HL-60 (cell line): Measurements from ENCODE around the gene STAMBP.
A peak's percentile ranks its signal among the peaks of the same experiment; 100 is the strongest.

Experiments used
- DNase-seq, 2 experiments: peaks; one replicate each; pipeline ENCODE4 v3.0.0-alpha.2; 2010 to 2020; ENCODE audit warnings: low read depth in 1 of 2, low spot score in 1 of 2
- H3K27ac ChIP-seq: fragments of 250-450 bp; sonication (Bioruptor Pico); replicated peaks from 2 replicates; pipeline ENCODE4 v1.5.1; 2020; ENCODE audit warnings: mild to moderate bottlenecking, moderate library complexity
- H3K27me3 ChIP-seq: fragments of 250-450 bp; sonication (Bioruptor Pico); 2 replicates; pipeline ENCODE4 v1.5.1; 2021; ENCODE audit warnings: mild to moderate bottlenecking, moderate library complexity; ENCODE audit not compliant: insufficient read depth, poor library complexity, severe bottlenecking
- H3K4me3 ChIP-seq: replicated peaks from 2 replicates; pipeline ENCODE4 v1.5.1; 2011; ENCODE audit warnings: mild to moderate bottlenecking, control low read depth, low read length; ENCODE audit not compliant: insufficient read depth
- GABPA ChIP-seq: IDR thresholded peaks from 2 replicates; pipeline ENCODE4 v1.6.1; 2012; ENCODE audit warnings: low read depth
- POLR2AphosphoS5 ChIP-seq: IDR thresholded peaks from 2 replicates; pipeline ENCODE4 v1.6.1; 2012; ENCODE audit warnings: low read depth
- SPI1 ChIP-seq: IDR thresholded peaks from 2 replicates; pipeline ENCODE4 v1.6.1; 2012; ENCODE audit warnings: low read depth, mild to moderate bottlenecking, borderline replicate concordance
- TF ChIP-seq, protein P1 (sequence below): IDR thresholded peaks from one replicate; pipeline ENCODE4 v1.5.1; 2011; ENCODE audit warnings: low read length, control low read depth, inconsistent platforms; ENCODE audit not compliant: insufficient read depth
- TF ChIP-seq, protein P2 (sequence below): IDR thresholded peaks from 2 replicates; pipeline ENCODE4 v1.6.1; 2012; ENCODE audit warnings: low read depth; ENCODE audit not compliant: insufficient replicate concordance

Gene STAMBP

GRCh38 chr2:73836141-73836943 is 7.6 kb downstream of the STAMBP start:
- peak overlapping the region; percentile 38; the same call in 1 of the 2 replicates for H3K27ac ChIP-seq
- TF ChIP-seq, protein P1, sequence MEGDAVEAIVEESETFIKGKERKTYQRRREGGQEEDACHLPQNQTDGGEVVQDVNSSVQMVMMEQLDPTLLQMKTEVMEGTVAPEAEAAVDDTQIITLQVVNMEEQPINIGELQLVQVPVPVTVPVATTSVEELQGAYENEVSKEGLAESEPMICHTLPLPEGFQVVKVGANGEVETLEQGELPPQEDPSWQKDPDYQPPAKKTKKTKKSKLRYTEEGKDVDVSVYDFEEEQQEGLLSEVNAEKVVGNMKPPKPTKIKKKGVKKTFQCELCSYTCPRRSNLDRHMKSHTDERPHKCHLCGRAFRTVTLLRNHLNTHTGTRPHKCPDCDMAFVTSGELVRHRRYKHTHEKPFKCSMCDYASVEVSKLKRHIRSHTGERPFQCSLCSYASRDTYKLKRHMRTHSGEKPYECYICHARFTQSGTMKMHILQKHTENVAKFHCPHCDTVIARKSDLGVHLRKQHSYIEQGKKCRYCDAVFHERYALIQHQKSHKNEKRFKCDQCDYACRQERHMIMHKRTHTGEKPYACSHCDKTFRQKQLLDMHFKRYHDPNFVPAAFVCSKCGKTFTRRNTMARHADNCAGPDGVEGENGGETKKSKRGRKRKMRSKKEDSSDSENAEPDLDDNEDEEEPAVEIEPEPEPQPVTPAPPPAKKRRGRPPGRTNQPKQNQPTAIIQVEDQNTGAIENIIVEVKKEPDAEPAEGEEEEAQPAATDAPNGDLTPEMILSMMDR, result no peak
- TF ChIP-seq, protein P2, sequence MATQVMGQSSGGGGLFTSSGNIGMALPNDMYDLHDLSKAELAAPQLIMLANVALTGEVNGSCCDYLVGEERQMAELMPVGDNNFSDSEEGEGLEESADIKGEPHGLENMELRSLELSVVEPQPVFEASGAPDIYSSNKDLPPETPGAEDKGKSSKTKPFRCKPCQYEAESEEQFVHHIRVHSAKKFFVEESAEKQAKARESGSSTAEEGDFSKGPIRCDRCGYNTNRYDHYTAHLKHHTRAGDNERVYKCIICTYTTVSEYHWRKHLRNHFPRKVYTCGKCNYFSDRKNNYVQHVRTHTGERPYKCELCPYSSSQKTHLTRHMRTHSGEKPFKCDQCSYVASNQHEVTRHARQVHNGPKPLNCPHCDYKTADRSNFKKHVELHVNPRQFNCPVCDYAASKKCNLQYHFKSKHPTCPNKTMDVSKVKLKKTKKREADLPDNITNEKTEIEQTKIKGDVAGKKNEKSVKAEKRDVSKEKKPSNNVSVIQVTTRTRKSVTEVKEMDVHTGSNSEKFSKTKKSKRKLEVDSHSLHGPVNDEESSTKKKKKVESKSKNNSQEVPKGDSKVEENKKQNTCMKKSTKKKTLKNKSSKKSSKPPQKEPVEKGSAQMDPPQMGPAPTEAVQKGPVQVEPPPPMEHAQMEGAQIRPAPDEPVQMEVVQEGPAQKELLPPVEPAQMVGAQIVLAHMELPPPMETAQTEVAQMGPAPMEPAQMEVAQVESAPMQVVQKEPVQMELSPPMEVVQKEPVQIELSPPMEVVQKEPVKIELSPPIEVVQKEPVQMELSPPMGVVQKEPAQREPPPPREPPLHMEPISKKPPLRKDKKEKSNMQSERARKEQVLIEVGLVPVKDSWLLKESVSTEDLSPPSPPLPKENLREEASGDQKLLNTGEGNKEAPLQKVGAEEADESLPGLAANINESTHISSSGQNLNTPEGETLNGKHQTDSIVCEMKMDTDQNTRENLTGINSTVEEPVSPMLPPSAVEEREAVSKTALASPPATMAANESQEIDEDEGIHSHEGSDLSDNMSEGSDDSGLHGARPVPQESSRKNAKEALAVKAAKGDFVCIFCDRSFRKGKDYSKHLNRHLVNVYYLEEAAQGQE, result no peak
- TF ChIP-seq GABPA (no peak), POLR2AphosphoS5 (no peak), SPI1 (no peak)
- no peaks in the 10 kb centered on the region for H3K27me3 ChIP-seq
- H3K4me3 ChIP-seq, result no peak overlapping the region
- DNase-seq, result peak in 1 of 2 experiments; percentile 42

DNA sequence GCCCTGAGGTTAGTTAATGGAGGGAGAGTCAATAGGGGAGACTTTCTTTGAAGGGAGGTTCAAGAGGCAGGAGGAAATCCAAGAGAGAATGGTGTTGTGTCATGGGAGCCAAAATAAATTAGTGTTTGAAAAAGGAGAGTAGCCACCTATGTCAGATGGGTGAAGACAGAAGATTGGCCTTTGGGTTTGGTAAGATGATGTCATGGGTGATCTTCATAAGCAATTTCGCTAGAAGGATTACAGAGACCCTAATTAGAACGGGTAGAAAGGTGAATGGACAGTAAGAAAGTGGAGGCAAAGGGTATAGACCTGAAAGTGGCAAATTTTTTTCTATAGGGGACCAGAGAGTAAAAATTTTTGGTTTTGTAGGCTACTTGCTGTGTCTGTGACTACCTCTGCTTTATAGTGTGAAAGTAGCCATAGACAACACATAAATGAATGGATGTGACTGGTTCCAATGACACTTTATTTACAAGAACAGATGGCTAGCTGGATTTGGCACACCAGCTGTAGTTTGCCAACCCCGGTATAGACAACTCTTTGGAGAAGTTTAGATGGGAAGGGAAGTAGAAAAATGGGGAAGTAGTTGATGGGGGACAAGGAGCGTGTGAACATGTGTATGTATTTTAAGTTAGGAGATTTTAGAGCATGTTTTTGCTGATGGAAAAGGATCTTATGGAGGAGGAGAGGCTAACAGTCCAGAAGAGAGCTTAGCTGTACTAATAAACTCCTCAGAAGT is 9.3 kb downstream of the STAMBP start:
- Histone ChIP-seq H3K4me3 (no peak overlapping the region), H3K27me3 (no peaks in the 10 kb centered on the region), H3K27ac (no peak overlapping the region)
- TF ChIP-seq POLR2AphosphoS5, result no peak
- TF ChIP-seq SPI1, result peak; percentile 85; the same call in 1 of the 2 replicates
- TF ChIP-seq GABPA, result no peak
- TF ChIP-seq, protein P2, result no peak
- TF ChIP-seq, protein P1, result no peak
- DNase-seq, result peak in 1 of 2 experiments; percentile 71

DNA sequence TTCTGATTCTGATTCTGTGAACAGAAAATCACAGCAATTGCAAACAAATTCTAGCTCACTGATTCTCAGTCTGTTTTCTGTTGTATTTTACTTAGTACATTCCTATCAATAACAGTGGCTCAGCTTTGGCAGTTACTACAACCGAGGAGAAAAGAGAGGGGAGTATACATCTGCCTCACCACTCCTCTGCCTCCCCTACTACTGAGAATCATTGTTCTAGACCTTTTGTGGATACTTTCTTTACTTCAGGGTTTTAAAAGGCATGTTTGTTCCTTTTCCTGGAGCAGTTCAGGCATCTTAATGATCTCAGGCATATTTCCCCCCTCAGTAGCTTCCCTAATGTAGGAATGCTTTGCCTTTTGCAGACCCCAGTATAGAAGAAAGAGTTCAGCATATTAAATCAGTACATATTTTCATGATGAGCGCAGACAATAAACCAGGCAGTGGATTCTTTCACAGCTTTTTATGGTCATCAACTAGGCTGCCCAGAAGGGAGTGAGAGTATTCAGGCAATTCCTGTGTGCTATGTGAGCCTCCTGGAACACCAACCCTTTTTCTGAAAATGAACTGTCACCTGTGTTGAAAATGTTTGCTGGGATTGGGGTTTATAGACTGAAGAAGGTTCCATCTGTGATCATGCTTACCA is 10.3 kb downstream of the STAMBP start:
- H3K27ac ChIP-seq, result 0 out of 2 replicates have a peak overlapping the region, but pooled peaks have one; percentile 7
- DNase-seq, result no peak
- H3K4me3 ChIP-seq, result no peak overlapping the region

More for the DNA sequence above, 10.3 kb downstream of the STAMBP start:
- TF ChIP-seq SPI1 (no peak), GABPA (no peak), POLR2AphosphoS5 (no peak)
- TF ChIP-seq, protein P1, result no peak
- TF ChIP-seq, protein P2, result no peak
- no peaks in the 10 kb centered on the region for H3K27me3 ChIP-seq
